Caco-2 (cell line): ENCODE measurements around the gene ALG14. TPM values are rescaled to one million over a fixed set of nuclear protein-coding genes. Genes with fewer than 3 reads are reported as not detected.

Experiments used
- BruUV-seq: library from RNA; stranded (reverse); fragments of 400-500 nt; replicated peaks from 2 replicates; lab custom pipeline; 2021; lab: Mats Ljungman, UMichigan
- CTCF ChIA-PET: fragments of 300-600 bp; sonication (Branson Sonifier 250); formaldehyde crosslinking; loops from one replicate; lab custom pipeline; 2022; ENCODE audit warnings: antibody characterized with exemption; lab: Charles Lee
- POLR2A ChIA-PET: fragments of 300-600 bp; sonication (Branson Sonifier 250); formaldehyde crosslinking; loops from one replicate; lab custom pipeline; 2022; ENCODE audit warnings: antibody characterized with exemption; lab: Charles Lee
- DNase-seq, 2 experiments: peaks; one replicate each; pipeline versions ENCODE4 v3.0.0 to v3.0.0-alpha.2; 2020 to 2022
- H3K27me3 ChIP-seq: replicated peaks from 2 replicates; pipeline ENCODE4 v1.6.0; 2011; ENCODE audit warnings: low read length; ENCODE audit not compliant: control insufficient read depth, insufficient read depth
- H3K36me3 ChIP-seq: 2 replicates; pipeline ENCODE4 v1.5.1; 2011; ENCODE audit warnings: low read length; ENCODE audit not compliant: control insufficient read depth, insufficient read depth
- H3K4me1 ChIP-seq: fragments of 250-450 bp; sonication (Bioruptor Pico); 2 replicates; pipeline ENCODE4 v1.5.1; 2020; ENCODE audit warnings: mild to moderate bottlenecking
- H3K4me3 ChIP-seq: 2 replicates; pipeline ENCODE4 v1.5.1; 2011; ENCODE audit warnings: low read depth, mild to moderate bottlenecking, control low read depth, low read length
- H3K9me3 ChIP-seq: fragments of 250-450 bp; sonication (Bioruptor Pico); 2 replicates; pipeline ENCODE4 v1.5.1; 2020; ENCODE audit warnings: mild to moderate bottlenecking, moderate library complexity
- H3K27ac Mint-ChIP-seq: one replicate; pipeline ENCODE4 v1.8.0; 2022; ENCODE audit warnings: mixed read lengths; ENCODE audit not compliant: unreplicated experiment
- H3K27me3 Mint-ChIP-seq: one replicate; pipeline ENCODE4 v1.8.0; 2022; ENCODE audit warnings: mixed read lengths; ENCODE audit not compliant: insufficient read depth, unreplicated experiment
- H3K36me3 Mint-ChIP-seq: one replicate; pipeline ENCODE4 v1.8.0; 2022; ENCODE audit warnings: mild to moderate bottlenecking, mixed read lengths; ENCODE audit not compliant: insufficient read depth, unreplicated experiment
- H3K4me1 Mint-ChIP-seq: one replicate; pipeline ENCODE4 v1.8.0; 2022; ENCODE audit warnings: low read depth, mixed read lengths; ENCODE audit not compliant: unreplicated experiment
- H3K4me3 Mint-ChIP-seq: one replicate; pipeline ENCODE4 v1.8.0; 2022; ENCODE audit warnings: mild to moderate bottlenecking, moderate library complexity, mixed read lengths; ENCODE audit not compliant: unreplicated experiment
- H3K9me3 Mint-ChIP-seq: one replicate; pipeline ENCODE4 v1.8.0; 2022; ENCODE audit warnings: mixed read lengths; ENCODE audit not compliant: unreplicated experiment
- intact Hi-C: fragments of 100-400 bp; cut with micrococcal nuclease; formaldehyde crosslinking; loops from one replicate; pipeline ENCODE4 v1.10.0; 2022; ENCODE audit not compliant: unreplicated experiment
- total RNA-seq: library from RNA; stranded (reverse); gene quantifications from 2 replicates; pipeline ENCODE4 v1.2.3, GENCODE V29; 2022
- TF ChIP-seq, protein P1 (sequence below), 2 experiments: fragments of 200-600 bp in 1 of 2; IDR thresholded peaks; 1 replicate in 1 of 2; 2 replicates in 1 of 2; pipeline versions ENCODE4 v1.5.1 to v1.8.0; 2011 to 2022; ENCODE audit warnings: antibody characterized with exemption in 1 of 2, control low read depth in 1 of 2, inconsistent platforms in 1 of 2, low read depth in 1 of 2, low read length in 1 of 2, mild to moderate bottlenecking in 1 of 2, moderate library complexity in 1 of 2; ENCODE audit not compliant: insufficient read depth in 1 of 2, severe bottlenecking in 1 of 2, unreplicated experiment in 1 of 2

Gene ALG14
- total RNA-seq, 1 experiment from 2014 or later, result 4.5 TPM

DNA sequence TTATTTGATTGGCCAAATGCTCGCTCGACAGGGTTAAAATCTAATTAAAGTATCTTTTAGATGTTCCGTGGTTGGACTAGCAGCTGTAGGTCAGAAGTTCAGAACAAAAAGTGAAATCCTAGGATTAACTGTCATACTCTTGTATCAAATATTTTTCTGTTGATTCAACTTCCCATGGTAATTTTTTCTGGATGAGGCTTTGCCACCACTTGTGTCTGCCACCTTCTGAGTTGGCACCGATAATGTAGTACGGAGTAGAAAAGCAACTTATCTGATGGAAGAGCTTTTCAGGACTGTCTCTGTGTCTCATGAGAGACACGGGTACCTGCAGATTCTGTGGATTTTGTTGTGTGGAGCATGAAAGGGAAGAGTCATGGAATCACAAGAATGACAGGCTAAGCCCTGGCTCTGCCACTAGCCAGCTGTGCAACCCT, 101.2 kb downstream of the ALG14 start:
- Histone ChIP-seq H3K4me1 (0 out of 2 replicates have a peak, but pooled peaks cover 5% of the 10 kb centered on the region), H3K36me3 (no peaks in the 10 kb centered on the region), H3K9me3 (no peaks in the 10 kb centered on the region), H3K27me3 (no peaks in the 10 kb centered on the region), H3K4me3 (no peak overlapping the region)
- ChIA-PET POLR2A (no interaction called here), CTCF (no interaction called here)
- Mint-ChIP-seq H3K27ac (no peak overlapping the region), H3K4me3 (no peak overlapping the region), H3K36me3 (no peaks in the 10 kb centered on the region), H3K4me1 (no peaks in the 10 kb centered on the region), H3K9me3 (no peaks in the 10 kb centered on the region), H3K27me3 (no peaks in the 10 kb centered on the region)
- TF ChIP-seq, protein P1, sequence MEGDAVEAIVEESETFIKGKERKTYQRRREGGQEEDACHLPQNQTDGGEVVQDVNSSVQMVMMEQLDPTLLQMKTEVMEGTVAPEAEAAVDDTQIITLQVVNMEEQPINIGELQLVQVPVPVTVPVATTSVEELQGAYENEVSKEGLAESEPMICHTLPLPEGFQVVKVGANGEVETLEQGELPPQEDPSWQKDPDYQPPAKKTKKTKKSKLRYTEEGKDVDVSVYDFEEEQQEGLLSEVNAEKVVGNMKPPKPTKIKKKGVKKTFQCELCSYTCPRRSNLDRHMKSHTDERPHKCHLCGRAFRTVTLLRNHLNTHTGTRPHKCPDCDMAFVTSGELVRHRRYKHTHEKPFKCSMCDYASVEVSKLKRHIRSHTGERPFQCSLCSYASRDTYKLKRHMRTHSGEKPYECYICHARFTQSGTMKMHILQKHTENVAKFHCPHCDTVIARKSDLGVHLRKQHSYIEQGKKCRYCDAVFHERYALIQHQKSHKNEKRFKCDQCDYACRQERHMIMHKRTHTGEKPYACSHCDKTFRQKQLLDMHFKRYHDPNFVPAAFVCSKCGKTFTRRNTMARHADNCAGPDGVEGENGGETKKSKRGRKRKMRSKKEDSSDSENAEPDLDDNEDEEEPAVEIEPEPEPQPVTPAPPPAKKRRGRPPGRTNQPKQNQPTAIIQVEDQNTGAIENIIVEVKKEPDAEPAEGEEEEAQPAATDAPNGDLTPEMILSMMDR (IDR thresholded peaks at IDR 0.05; ENCODE audit: insufficient read depth in 1 of 2, low read depth in 1 of 2, low read length in 1 of 2, severe bottlenecking in 1 of 2, unreplicated experiment in 1 of 2), result no peak
- no peak for DNase-seq
- intact Hi-C loops, result no loop called here
- BruUV-seq, result no TSS peak

DNA sequence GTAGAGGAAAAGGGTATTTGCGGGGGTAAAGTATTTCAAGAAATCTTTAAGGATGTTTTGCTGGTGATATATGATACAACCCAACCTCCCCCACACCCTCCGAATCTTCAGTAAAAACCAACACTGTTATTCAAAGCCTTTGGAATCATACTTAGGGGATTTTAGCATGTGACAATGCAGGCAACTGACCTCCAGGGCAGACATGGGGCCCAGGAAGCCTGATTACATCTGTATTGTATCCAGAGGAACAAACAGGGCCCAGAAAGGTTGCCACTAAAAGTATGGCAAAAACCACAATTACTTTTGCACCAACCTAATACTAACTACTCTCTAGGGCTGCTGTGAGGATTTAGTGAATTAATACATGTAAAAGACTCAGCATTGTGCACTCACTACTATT, 102.0 kb downstream of the ALG14 start:
- Mint-ChIP-seq H3K9me3 (no peaks in the 10 kb centered on the region), H3K4me1 (no peaks in the 10 kb centered on the region), H3K36me3 (no peaks in the 10 kb centered on the region), H3K4me3 (no peak overlapping the region), H3K27ac (no peak overlapping the region), H3K27me3 (no peaks in the 10 kb centered on the region)
- Histone ChIP-seq H3K36me3 (no peaks in the 10 kb centered on the region), H3K4me1 (0 out of 2 replicates have a peak, but pooled peaks cover 5% of the 10 kb centered on the region), H3K9me3 (no peaks in the 10 kb centered on the region), H3K27me3 (no peaks in the 10 kb centered on the region), H3K4me3 (no peak overlapping the region)
- ChIA-PET POLR2A (no interaction called here), CTCF (no interaction called here)
- no TSS peak for BruUV-seq
- no peak for DNase-seq
- TF ChIP-seq, protein P1 (IDR thresholded peaks at IDR 0.05; ENCODE audit: insufficient read depth in 1 of 2, low read depth in 1 of 2, low read length in 1 of 2, severe bottlenecking in 1 of 2, unreplicated experiment in 1 of 2), result no peak
- intact Hi-C loops, result no loop called here

DNA sequence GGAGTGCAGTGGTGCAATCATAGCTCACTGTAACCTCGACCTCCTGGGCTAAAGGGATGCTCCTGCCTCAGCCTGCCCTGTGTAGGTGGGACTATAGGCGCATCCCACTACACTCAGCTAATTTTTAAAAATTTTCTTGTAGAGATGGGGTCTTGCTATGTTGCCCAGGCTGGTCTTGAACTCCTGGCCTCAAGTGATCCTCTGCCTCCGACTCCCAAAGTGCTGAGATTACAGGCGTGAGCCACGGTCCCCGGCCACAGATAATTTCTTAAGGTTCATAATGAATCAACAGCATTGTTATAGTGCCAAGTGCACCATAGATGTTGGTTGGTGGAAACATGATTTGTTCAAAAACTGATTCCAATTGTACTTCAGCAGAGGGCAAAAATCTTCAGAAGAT, 103.6 kb downstream of the ALG14 start:
- Mint-ChIP-seq H3K4me3 (no peak overlapping the region), H3K36me3 (no peaks in the 10 kb centered on the region), H3K27ac (no peak overlapping the region), H3K9me3 (no peaks in the 10 kb centered on the region), H3K27me3 (no peaks in the 10 kb centered on the region), H3K4me1 (no peaks in the 10 kb centered on the region)
- intact Hi-C loops, result no loop called here
- TF ChIP-seq, protein P1 (IDR thresholded peaks at IDR 0.05; ENCODE audit: insufficient read depth in 1 of 2, low read depth in 1 of 2, low read length in 1 of 2, severe bottlenecking in 1 of 2, unreplicated experiment in 1 of 2), result no peak
- BruUV-seq, result no TSS peak
- CTCF ChIA-PET, result no interaction called here
- Histone ChIP-seq H3K27me3 (no peaks in the 10 kb centered on the region), H3K36me3 (no peaks in the 10 kb centered on the region), H3K4me3 (no peak overlapping the region), H3K9me3 (no peaks in the 10 kb centered on the region), H3K4me1 (0 out of 2 replicates have a peak, but pooled peaks cover 5% of the 10 kb centered on the region)
- POLR2A ChIA-PET, result no interaction called here
- DNase-seq, result no peak
